ENCODE data around the gene MYO18B.

The MYO18B gene

GRCh38 chr22:26056455-26057200 lies 314.6 kb downstream of the MYO18B start:
- Histone ChIP-seq H3K36me3 (ENCODE audit: low read length) (no peaks in the 10 kb centered on the region), H3K79me2 (ENCODE audit: insufficient read depth, low read length) (no peaks in the 10 kb centered on the region), H3F3A (ENCODE audit: insufficient read depth) (no peaks in the 10 kb centered on the region), H3K9ac (ENCODE audit: low read length) (no peak overlapping the region), H2AFZ (ENCODE audit: low read depth, low read length, severe bottlenecking) (no peak overlapping the region), H3K27ac (ENCODE audit: low read depth, low read length) (no peak overlapping the region), H3K9me2 (replicated peaks; ENCODE audit: insufficient read depth, low read length) (no peaks in the 10 kb centered on the region), H3K9me3 (ENCODE audit: insufficient read depth, low read length) (no peaks in the 10 kb centered on the region), H3K4me3 (ENCODE audit: insufficient read depth, low read length, poor library complexity, severe bottlenecking) (no peak overlapping the region), H3K4me2 (ENCODE audit: low read depth, low read length, poor library complexity, severe bottlenecking) (no peak overlapping the region), H4K20me1 (ENCODE audit: low read depth, low read length) (no peaks in the 10 kb centered on the region), H3K27me3 (ENCODE audit: low read length) (no peaks in the 10 kb centered on the region)
- TF ChIP-seq EZH2phosphoT487 (conservative IDR thresholded peaks at IDR 0.05; ENCODE audit: low read length) = no peak
- TF ChIP-seq, protein P1, sequence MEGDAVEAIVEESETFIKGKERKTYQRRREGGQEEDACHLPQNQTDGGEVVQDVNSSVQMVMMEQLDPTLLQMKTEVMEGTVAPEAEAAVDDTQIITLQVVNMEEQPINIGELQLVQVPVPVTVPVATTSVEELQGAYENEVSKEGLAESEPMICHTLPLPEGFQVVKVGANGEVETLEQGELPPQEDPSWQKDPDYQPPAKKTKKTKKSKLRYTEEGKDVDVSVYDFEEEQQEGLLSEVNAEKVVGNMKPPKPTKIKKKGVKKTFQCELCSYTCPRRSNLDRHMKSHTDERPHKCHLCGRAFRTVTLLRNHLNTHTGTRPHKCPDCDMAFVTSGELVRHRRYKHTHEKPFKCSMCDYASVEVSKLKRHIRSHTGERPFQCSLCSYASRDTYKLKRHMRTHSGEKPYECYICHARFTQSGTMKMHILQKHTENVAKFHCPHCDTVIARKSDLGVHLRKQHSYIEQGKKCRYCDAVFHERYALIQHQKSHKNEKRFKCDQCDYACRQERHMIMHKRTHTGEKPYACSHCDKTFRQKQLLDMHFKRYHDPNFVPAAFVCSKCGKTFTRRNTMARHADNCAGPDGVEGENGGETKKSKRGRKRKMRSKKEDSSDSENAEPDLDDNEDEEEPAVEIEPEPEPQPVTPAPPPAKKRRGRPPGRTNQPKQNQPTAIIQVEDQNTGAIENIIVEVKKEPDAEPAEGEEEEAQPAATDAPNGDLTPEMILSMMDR (IDR thresholded peaks at IDR 0.05; ENCODE audit: insufficient read depth, low read length, poor library complexity, severe bottlenecking) = no peak

DNA sequence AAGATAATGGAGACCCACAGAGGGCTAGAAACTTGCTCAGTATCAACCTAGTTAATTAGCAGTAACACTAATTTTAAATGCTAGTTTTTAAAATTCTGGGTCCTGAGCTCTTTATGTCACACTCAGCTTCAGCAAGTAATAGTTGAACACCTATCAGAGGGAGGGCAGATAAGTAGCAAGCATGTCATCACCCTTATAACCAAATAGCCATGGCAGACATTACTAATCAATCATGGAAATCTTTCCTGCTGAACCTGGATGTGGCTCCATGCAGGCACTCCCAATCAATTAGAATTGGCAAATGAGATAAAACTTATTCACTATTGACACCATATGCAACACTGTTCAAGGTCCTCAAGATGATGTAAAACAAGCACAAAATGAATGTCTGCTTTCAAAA lies 315.7 kb downstream of the MYO18B start:
- H3K9me3 ChIP-seq (ENCODE audit: insufficient read depth, low read length) = no peaks in the 10 kb centered on the region
- no peak overlapping the region for H3K4me2 ChIP-seq (ENCODE audit: low read depth, low read length, poor library complexity, severe bottlenecking)
- no peak overlapping the region for H3K27ac ChIP-seq (ENCODE audit: low read depth, low read length)
- no peaks in the 10 kb centered on the region for H3F3A ChIP-seq (ENCODE audit: insufficient read depth)
- H3K36me3 ChIP-seq (ENCODE audit: low read length) = no peaks in the 10 kb centered on the region
- H2AFZ ChIP-seq (ENCODE audit: low read depth, low read length, severe bottlenecking) = no peak overlapping the region
- no peaks in the 10 kb centered on the region for H4K20me1 ChIP-seq (ENCODE audit: low read depth, low read length)
- TF ChIP-seq, protein P1 (IDR thresholded peaks at IDR 0.05; ENCODE audit: insufficient read depth, low read length, poor library complexity, severe bottlenecking) = no peak
- no peak for TF ChIP-seq EZH2phosphoT487 (conservative IDR thresholded peaks at IDR 0.05; ENCODE audit: low read length)
- no peaks in the 10 kb centered on the region for H3K9me2 ChIP-seq (replicated peaks; ENCODE audit: insufficient read depth, low read length)
- H3K9ac ChIP-seq (ENCODE audit: low read length) = no peak overlapping the region
- no peaks in the 10 kb centered on the region for H3K27me3 ChIP-seq (ENCODE audit: low read length)
- H3K4me3 ChIP-seq (ENCODE audit: insufficient read depth, low read length, poor library complexity, severe bottlenecking) = no peak overlapping the region
- H3K79me2 ChIP-seq (ENCODE audit: insufficient read depth, low read length) = no peaks in the 10 kb centered on the region

DNA sequence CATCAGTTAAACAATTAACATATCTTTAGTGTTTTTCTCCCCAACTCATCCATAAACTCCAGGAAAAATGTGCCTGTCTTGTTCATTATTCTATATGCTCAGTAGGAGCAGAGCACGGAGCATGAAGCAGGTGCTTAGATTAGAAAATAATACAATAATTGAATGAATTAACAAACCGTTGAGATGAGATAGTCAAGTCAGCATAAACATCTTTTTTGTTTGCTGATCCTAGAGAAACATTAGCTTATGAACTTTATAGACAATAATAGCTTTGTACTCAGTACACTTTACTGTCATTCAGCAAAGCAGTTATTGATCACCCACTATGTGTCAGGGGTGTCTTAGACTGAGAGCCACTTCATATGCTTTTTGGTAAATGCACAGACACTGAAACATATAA lies 322.1 kb downstream of the MYO18B start:
- Histone ChIP-seq H3F3A (ENCODE audit: insufficient read depth) (no peaks in the 10 kb centered on the region), H3K9me3 (ENCODE audit: insufficient read depth, low read length) (no peaks in the 10 kb centered on the region), H3K9ac (ENCODE audit: low read length) (no peak overlapping the region), H3K4me2 (ENCODE audit: low read depth, low read length, poor library complexity, severe bottlenecking) (no peak overlapping the region), H3K36me3 (ENCODE audit: low read length) (no peaks in the 10 kb centered on the region), H3K4me3 (ENCODE audit: insufficient read depth, low read length, poor library complexity, severe bottlenecking) (no peak overlapping the region), H3K27me3 (ENCODE audit: low read length) (no peaks in the 10 kb centered on the region), H3K27ac (ENCODE audit: low read depth, low read length) (no peak overlapping the region), H3K9me2 (replicated peaks; ENCODE audit: insufficient read depth, low read length) (no peaks in the 10 kb centered on the region), H3K79me2 (ENCODE audit: insufficient read depth, low read length) (no peaks in the 10 kb centered on the region), H4K20me1 (ENCODE audit: low read depth, low read length) (no peaks in the 10 kb centered on the region), H2AFZ (ENCODE audit: low read depth, low read length, severe bottlenecking) (no peak overlapping the region)
- TF ChIP-seq, protein P1 (IDR thresholded peaks at IDR 0.05; ENCODE audit: insufficient read depth, low read length, poor library complexity, severe bottlenecking) = no peak
- no peak for TF ChIP-seq EZH2phosphoT487 (conservative IDR thresholded peaks at IDR 0.05; ENCODE audit: low read length)

All from SU-DHL-6 (cell line).